ENCODE measurements around the gene BET1L. TPM values are rescaled to one million over a fixed set of nuclear protein-coding genes. Genes with fewer than 3 reads are reported as not detected.
A peak's percentile ranks its signal among the peaks of the same experiment; 100 is the strongest.
"Not testable (repeated sequence)": the region's sequence is repeated elsewhere in the genome, so short reads cannot be mapped to it uniquely, and the experiment has no call there.

The BET1L gene
- total RNA-seq, 2 experiments from 2014 or later = 29.7 to 33.2 TPM

- CTCF ChIA-PET = no interaction called here
- POLR2A ChIA-PET = no interaction called here
Measured at GRCh38 chr11:223884-224283, 16.7 kb upstream of the BET1L start.

DNA sequence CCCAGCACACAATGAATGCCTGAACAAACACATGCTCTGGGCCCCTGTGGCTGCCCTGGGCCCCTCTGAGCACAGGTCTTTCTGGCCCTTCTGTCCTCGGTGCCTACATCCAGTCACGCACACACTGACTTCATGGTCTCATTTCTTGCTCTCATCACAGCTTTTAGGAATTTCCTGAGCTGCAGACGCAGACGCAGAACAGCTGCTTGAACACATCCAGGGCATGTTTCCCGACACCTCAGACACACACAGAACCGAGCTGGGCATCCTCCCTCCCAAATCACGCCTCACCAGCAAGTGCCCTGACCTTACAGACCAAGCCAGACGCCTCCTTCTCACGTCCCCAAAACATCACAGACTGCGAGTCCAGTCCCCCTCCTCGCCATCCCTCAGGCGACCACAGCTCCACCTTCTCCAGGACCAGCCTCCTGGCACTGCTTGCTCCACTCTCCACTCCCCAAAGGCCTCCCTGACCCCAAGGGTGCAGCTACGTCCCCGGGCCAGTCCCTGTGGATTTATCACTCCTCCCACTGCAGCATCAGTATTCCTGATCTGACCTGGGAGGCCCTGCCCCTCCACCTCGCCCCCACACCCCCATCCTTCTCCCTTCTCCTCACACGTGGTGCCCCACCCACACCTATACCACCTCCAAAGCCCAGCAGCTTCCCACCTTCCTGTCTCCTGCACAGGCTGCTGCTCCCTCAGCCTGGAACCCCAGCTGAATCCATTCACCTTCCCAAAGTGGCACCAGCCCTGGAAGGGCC, 16.0 kb upstream of the BET1L start:
- ChIA-PET CTCF (interaction anchor here (1.2 to 2.0 kb wide), 2 partner anchors 11 to 14 kb away, joined by 3 to 4 read pairs; no protein-coding TSS in a partner anchor), POLR2A (no interaction called here)
- H3K36me3 Mint-ChIP-seq (ENCODE audit: low read depth) = no peaks in the 10 kb centered on the region
- H3K27ac Mint-ChIP-seq = no peak overlapping the region
- DNase-seq = no peak
- no peaks in the 10 kb centered on the region for H3K9me3 Mint-ChIP-seq
- H3K4me1 Mint-ChIP-seq = peaks cover 5% of the 10 kb centered on the region
- no peak overlapping the region for H3K4me3 Mint-ChIP-seq
- H3K27me3 Mint-ChIP-seq = no peaks in the 10 kb centered on the region

More at GRCh38 chr11:223884-224283, 16.7 kb upstream of the BET1L start:
- Mint-ChIP-seq H3K4me3 (no peak overlapping the region), H3K4me1 (peaks cover 5% of the 10 kb centered on the region), H3K36me3 (ENCODE audit: low read depth) (no peaks in the 10 kb centered on the region), H3K9me3 (no peaks in the 10 kb centered on the region), H3K27me3 (no peaks in the 10 kb centered on the region), H3K27ac (no peak overlapping the region)
- DNase-seq = no peak

DNA sequence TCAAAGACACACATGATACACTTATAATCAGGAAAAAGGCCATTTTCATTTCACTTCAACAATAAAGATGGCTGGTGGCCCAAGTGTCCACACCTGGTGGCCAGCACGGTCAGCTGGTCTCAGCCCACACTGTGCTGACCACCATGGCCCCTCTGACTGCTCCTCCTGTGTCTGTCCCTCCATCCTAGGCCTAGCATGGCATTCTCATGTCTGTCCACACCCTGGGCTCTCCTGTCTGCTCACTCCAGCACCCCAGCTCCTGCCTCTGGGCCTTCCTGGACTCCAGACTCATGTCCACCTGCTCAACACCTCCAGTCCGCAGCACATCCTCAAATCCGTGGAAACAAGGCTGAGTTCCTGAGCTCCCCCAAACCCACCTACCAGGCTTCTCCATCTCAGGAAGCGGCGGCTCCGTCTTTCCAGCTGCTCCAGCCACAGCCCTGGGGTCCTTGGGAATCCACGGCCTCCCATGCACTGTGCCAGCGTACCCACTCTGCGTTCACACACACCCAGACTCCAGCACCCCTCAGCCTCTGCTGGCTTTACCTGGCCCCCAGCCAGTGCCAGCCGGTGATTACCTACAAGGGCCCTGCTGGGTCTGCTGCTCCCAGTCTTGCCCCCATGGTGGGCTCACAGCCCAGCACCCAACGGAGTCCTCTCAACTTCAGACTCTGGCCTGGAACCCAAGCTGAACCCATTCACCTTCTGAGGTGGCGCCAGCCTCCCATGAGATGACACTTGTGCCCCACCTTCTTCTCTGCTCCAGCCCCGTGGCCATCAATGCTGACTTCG, 15.0 kb upstream of the BET1L start:
- Mint-ChIP-seq H3K9me3 (no peaks in the 10 kb centered on the region), H3K4me3 (no peak overlapping the region), H3K4me1 (peaks cover 12% of the 10 kb centered on the region), H3K27me3 (no peaks in the 10 kb centered on the region), H3K27ac (no peak overlapping the region), H3K36me3 (ENCODE audit: low read depth) (no peaks in the 10 kb centered on the region)
- no peak for DNase-seq
- POLR2A ChIA-PET = no interaction called here
- CTCF ChIA-PET = interaction anchor here (1.2 to 2.0 kb wide), 2 partner anchors 10 to 13 kb away, joined by 3 to 4 read pairs; no protein-coding TSS in a partner anchor

- Mint-ChIP-seq H3K9me3 (no peaks in the 10 kb centered on the region), H3K27me3 (no peaks in the 10 kb centered on the region), H3K36me3 (ENCODE audit: low read depth) (no peaks in the 10 kb centered on the region), H3K4me3 (no peak overlapping the region), H3K4me1 (peaks cover 15% of the 10 kb centered on the region), H3K27ac (no peak overlapping the region)
- no peak for DNase-seq
- ChIA-PET POLR2A (no interaction called here), CTCF (interaction anchor here (1.1 to 2.0 kb wide), 3 partner anchors 10 to 14 kb away, joined by 3 to 4 read pairs (median 3); partner anchors contain the start of gene BET1L)
Measured at GRCh38 chr11:221539-221938, 14.3 kb upstream of the BET1L start.

- H3K9me3 Mint-ChIP-seq; DNase-seq; POLR2A ChIA-PET; H3K27me3 Mint-ChIP-seq; H3K27ac Mint-ChIP-seq; H3K36me3 Mint-ChIP-seq (ENCODE audit: low read depth); H3K4me3 Mint-ChIP-seq: not testable (repeated sequence)
- CTCF ChIA-PET = interaction anchor here (1.1 kb wide), 1 partner anchor 14 kb away, joined by 3 read pairs; the partner anchor contains the start of gene BET1L
- peaks cover 10% of the 10 kb centered on the region for H3K4me1 Mint-ChIP-seq
Measured at GRCh38 chr11:220641-221215, 13.5 kb upstream of the BET1L start.

GRCh38 chr11:218815-219593, 11.8 kb upstream of the BET1L start:
- Mint-ChIP-seq H3K4me1 (peaks cover 10% of the 10 kb centered on the region), H3K27me3 (no peaks in the 10 kb centered on the region), H3K4me3 (no peak overlapping the region), H3K9me3 (no peaks in the 10 kb centered on the region), H3K36me3 (ENCODE audit: low read depth) (peaks cover 19% of the 10 kb centered on the region), H3K27ac (no peak overlapping the region)
- CTCF ChIA-PET = interaction anchor here (1.2 to 2.0 kb wide), 3 partner anchors 11 to 300 kb away, joined by 3 to 7 read pairs (median 5); partner anchors contain the start of genes BET1L and RIC8A
- POLR2A ChIA-PET = no interaction called here
- no peak for DNase-seq

DNA sequence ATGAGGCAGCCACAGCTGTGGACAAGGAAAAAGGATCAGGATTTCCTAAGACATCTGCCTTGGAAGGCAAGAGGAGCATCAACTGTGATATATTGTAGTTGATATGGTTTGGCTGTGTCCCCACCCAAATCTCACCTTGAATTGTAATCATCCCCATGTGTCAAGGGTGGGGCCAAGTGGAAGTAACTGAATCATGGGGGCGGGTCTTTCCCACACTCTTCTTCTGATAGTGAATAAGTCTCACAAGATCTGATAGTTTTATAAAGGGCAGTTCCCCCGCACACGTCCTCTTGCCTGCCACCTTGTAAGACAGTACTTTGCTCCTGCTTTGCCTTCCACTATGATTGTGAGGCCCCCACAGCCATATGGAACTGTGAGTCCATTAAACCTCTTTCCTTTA, 10.5 kb upstream of the BET1L start:
- DNase-seq = no peak
- Mint-ChIP-seq H3K9me3 (no peaks in the 10 kb centered on the region), H3K4me3 (no peak overlapping the region), H3K36me3 (ENCODE audit: low read depth) (peaks cover 25% of the 10 kb centered on the region), H3K27ac (peak overlapping the region; percentile 68), H3K27me3 (no peaks in the 10 kb centered on the region), H3K4me1 (peaks cover 10% of the 10 kb centered on the region)
- ChIA-PET CTCF (interaction anchor here (1.3 to 1.7 kb wide), 2 partner anchors 20 to 33 kb away, joined by 3 to 5 read pairs; no protein-coding TSS in a partner anchor), POLR2A (no interaction called here)

- no peaks in the 10 kb centered on the region for H3K27me3 Mint-ChIP-seq
- H3K4me1 Mint-ChIP-seq = peaks cover 10% of the 10 kb centered on the region
- H3K27ac Mint-ChIP-seq = no peak overlapping the region
- ChIA-PET POLR2A (interaction anchor here (0.7 kb wide), 1 partner anchor 8 kb away, joined by 3 read pairs; no protein-coding TSS in a partner anchor), CTCF (interaction anchor here (0.7 to 1.9 kb wide), 6 partner anchors 8 to 303 kb away, joined by 3 to 13 read pairs (median 3); no protein-coding TSS in a partner anchor)
- H3K9me3 Mint-ChIP-seq = no peaks in the 10 kb centered on the region
- H3K4me3 Mint-ChIP-seq = no peak overlapping the region
- no peak for DNase-seq
- peaks cover 33% of the 10 kb centered on the region for H3K36me3 Mint-ChIP-seq (ENCODE audit: low read depth)
Measured at GRCh38 chr11:216081-216974, 9.1 kb upstream of the BET1L start.

- Mint-ChIP-seq H3K27me3 (no peaks in the 10 kb centered on the region), H3K36me3 (ENCODE audit: low read depth) (peaks cover 41% of the 10 kb centered on the region), H3K27ac (no peak overlapping the region), H3K4me3 (no peak overlapping the region), H3K9me3 (no peaks in the 10 kb centered on the region), H3K4me1 (peaks cover 11% of the 10 kb centered on the region)
- POLR2A ChIA-PET = no interaction called here
- CTCF ChIA-PET = interaction anchor here (0.7 to 1.9 kb wide), 4 partner anchors 9 to 303 kb away, joined by 3 to 13 read pairs (median 4); no protein-coding TSS in a partner anchor
- no peak for DNase-seq
Measured at GRCh38 chr11:215581-216037, 8.4 kb upstream of the BET1L start.

DNA sequence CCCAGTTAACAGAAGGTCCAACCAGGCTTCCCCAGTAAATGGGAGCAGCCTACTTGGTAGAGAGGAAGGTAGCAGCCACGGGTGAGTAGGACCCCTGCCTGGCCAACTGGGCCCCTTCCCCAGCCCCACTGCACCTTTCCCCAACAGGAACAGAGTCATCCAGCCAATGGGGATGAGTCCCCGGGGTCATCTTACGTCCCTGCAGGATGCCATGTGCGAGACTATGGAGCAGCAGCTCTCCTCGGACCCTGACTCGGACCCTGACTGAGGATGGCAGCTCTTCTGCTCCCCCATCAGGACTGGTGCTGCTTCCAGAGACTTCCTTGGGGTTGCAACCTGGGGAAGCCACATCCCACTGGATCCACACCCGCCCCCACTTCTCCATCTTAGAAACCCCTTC, 6.9 kb upstream of the BET1L start:
- peaks cover 52% of the 10 kb centered on the region for H3K36me3 Mint-ChIP-seq (ENCODE audit: low read depth)
- H3K27ac Mint-ChIP-seq = no peak overlapping the region
- no peak overlapping the region for H3K4me3 Mint-ChIP-seq
- CTCF ChIA-PET = no interaction called here
- peaks cover 23% of the 10 kb centered on the region for H3K4me1 Mint-ChIP-seq
- no peak for DNase-seq
- POLR2A ChIA-PET = no interaction called here
- no peaks in the 10 kb centered on the region for H3K27me3 Mint-ChIP-seq
- no peaks in the 10 kb centered on the region for H3K9me3 Mint-ChIP-seq

- CTCF ChIA-PET = interaction anchor here (2.0 kb wide), 1 partner anchor 38 kb away, joined by 9 read pairs; no protein-coding TSS in a partner anchor
Measured at GRCh38 chr11:213111-213510, 5.9 kb upstream of the BET1L start.

More at GRCh38 chr11:213111-213510, 5.9 kb upstream of the BET1L start:
- POLR2A ChIA-PET = no interaction called here
- Mint-ChIP-seq H3K27ac (peak overlapping the region; percentile 42), H3K36me3 (ENCODE audit: low read depth) (peaks cover 54% of the 10 kb centered on the region), H3K4me1 (peaks cover 23% of the 10 kb centered on the region), H3K27me3 (no peaks in the 10 kb centered on the region), H3K9me3 (no peaks in the 10 kb centered on the region), H3K4me3 (no peak overlapping the region)
- DNase-seq = no peak

Data from activated CD4-positive, alpha-beta T cell treated with anti-CD3 and anti-CD28 coated beads, Interleukin-2, amount 10 ng/mL, durations not matched to agents 7 days and 5 days (primary cell).